GM21576 (cell line): ENCODE measurements around the gene LRP1B.
"Not testable (repeated sequence)": the region's sequence is repeated elsewhere in the genome, so short reads cannot be mapped to it uniquely, and the experiment has no call there.

Experiments
- ATAC-seq: cut with Tn5 transposase; IDR thresholded peaks from one replicate; pipeline ENCODE4 v1.9.1; 2021; ENCODE audit warnings: mild to moderate bottlenecking, moderate library complexity; ENCODE audit not compliant: unreplicated experiment

Gene LRP1B

GRCh38 chr2:140338795-140339194, 1792.0 kb downstream of the LRP1B start:
- no peak for ATAC-seq

GRCh38 chr2:140337061-140337460, 1793.8 kb downstream of the LRP1B start:
- no peak for ATAC-seq

- no peak for ATAC-seq
Measured at GRCh38 chr2:140316345-140316744, 1814.5 kb downstream of the LRP1B start.

GRCh38 chr2:140311905-140312304, 1818.9 kb downstream of the LRP1B start:
- ATAC-seq: no peak

- no peak for ATAC-seq
Measured at GRCh38 chr2:140308706-140309105, 1822.1 kb downstream of the LRP1B start.

- ATAC-seq: no peak
Measured at GRCh38 chr2:140307532-140307931, 1823.3 kb downstream of the LRP1B start.

GRCh38 chr2:140295767-140296166, 1835.0 kb downstream of the LRP1B start:
- ATAC-seq: no peak

- no peak for ATAC-seq
Measured at GRCh38 chr2:140288726-140289125, 1842.1 kb downstream of the LRP1B start.

GRCh38 chr2:140288213-140288612, 1842.6 kb downstream of the LRP1B start:
- no peak for ATAC-seq

- ATAC-seq: no peak
Measured at GRCh38 chr2:140286377-140286776, 1844.4 kb downstream of the LRP1B start.

- ATAC-seq: not testable (repeated sequence)
Measured at GRCh38 chr2:140277344-140277743, 1853.5 kb downstream of the LRP1B start.

- ATAC-seq: no peak
Measured at GRCh38 chr2:140276661-140277060, 1854.2 kb downstream of the LRP1B start.

- no peak for ATAC-seq
Measured at GRCh38 chr2:140275427-140275826, 1855.4 kb downstream of the LRP1B start.

- ATAC-seq: no peak
Measured at GRCh38 chr2:140274891-140275290, 1855.9 kb downstream of the LRP1B start.

- no peak for ATAC-seq
Measured at GRCh38 chr2:140273958-140274357, 1856.9 kb downstream of the LRP1B start.

- no peak for ATAC-seq
Measured at GRCh38 chr2:140273408-140273807, 1857.4 kb downstream of the LRP1B start.

- ATAC-seq: no peak
Measured at GRCh38 chr2:140270224-140270623, 1860.6 kb downstream of the LRP1B start.

GRCh38 chr2:140269000-140269399, 1861.8 kb downstream of the LRP1B start:
- no peak for ATAC-seq

- no peak for ATAC-seq
Measured at GRCh38 chr2:140262908-140263307, 1867.9 kb downstream of the LRP1B start.

GRCh38 chr2:140257692-140258300, 1873.0 kb downstream of the LRP1B start:
- no peak for ATAC-seq

- no peak for ATAC-seq
Measured at GRCh38 chr2:140256080-140256479, 1874.7 kb downstream of the LRP1B start.

- ATAC-seq: no peak
Measured at GRCh38 chr2:140249821-140250220, 1881.0 kb downstream of the LRP1B start.

GRCh38 chr2:140248623-140249022, 1882.2 kb downstream of the LRP1B start:
- ATAC-seq: no peak
